ENCODE measurements around the gene ASIC4.

- TF ChIP-seq ZSCAN20 (CRISPR knock-in tag; IDR thresholded peaks at IDR 0.05) = no peak
- TF ChIP-seq CTCF (IDR thresholded peaks at IDR 0.05) = no peak
- no peak for TF ChIP-seq RCOR1 (IDR thresholded peaks at IDR 0.05; ENCODE audit: low read depth, low read length)
- no peak for TF ChIP-seq PBX3 (IDR thresholded peaks at IDR 0.05)
- no peak for TF ChIP-seq HDAC2 (IDR thresholded peaks at IDR 0.05)
Observed at GRCh38 chr2:219488844-219489194, 25.5 kb upstream of the ASIC4 start.
